Measurements from ENCODE around the gene SULT4A1.
"Not testable (repeated sequence)": the region's sequence is repeated elsewhere in the genome, so short reads cannot be mapped to it uniquely, and the experiment has no call there.

The SULT4A1 gene, protein sequence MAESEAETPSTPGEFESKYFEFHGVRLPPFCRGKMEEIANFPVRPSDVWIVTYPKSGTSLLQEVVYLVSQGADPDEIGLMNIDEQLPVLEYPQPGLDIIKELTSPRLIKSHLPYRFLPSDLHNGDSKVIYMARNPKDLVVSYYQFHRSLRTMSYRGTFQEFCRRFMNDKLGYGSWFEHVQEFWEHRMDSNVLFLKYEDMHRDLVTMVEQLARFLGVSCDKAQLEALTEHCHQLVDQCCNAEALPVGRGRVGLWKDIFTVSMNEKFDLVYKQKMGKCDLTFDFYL

GRCh38 chr22:43862074-43862881 is at the start of gene SULT4A1:
Gene SULT4A1, minus strand, starts transcription at chr22:43862513. Its CDS starts 131 bp downstream, at chr22:43862382.
- in situ Hi-C loops (cut with MboI; ENCODE audit: low sequenced_read_pairs): no loop called here

DNA sequence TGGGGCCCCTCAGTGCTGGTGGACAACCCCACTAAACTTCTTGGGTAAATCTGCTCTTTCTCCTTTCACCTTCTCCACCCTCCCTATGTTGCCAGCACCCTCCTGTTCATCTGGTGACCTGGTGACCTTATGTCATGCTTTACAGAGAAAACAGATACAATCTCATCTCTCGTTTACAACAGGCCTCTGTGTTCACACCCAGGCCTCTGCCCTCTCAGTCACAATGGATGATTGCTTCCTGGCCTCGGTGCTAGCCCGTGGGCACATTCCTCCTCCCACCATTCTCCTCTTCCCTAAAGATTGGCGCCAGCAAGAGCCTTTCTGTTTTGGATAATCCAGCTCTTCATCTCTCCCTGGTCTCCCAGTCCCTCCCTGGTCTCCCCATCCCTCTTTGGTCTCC is 49.0 kb upstream of the SULT4A1 start:
- in situ Hi-C loops (cut with MboI; ENCODE audit: low sequenced_read_pairs): no loop called here

DNA sequence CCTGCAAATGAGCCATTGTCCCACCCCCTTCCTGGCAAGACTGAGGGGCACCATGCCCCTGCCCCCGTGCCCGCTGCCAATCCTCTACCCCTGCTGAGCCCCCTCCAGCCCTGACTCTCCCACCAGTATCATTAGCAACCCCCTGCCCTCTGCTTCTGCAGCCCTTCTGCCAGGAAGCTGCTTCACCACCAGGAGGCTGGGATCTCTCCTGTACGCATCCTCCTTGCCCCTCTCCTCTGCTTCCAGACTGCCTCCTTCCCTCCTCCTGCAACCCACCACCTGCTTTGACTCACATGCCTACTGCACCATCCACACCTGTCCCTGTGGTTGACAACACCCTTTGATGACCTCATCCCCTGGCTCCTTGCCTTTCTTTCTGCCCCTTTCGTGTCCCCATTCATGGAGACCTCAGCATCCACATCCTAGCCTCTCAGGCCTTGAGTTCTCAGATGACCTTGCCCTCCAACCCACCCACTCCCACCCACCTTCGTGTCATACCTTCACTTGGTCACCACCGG is 47.9 kb upstream of the SULT4A1 start:
- in situ Hi-C loops (cut with MboI; ENCODE audit: low sequenced_read_pairs): no loop called here

GRCh38 chr22:43909708-43910107 is 47.4 kb upstream of the SULT4A1 start:
- in situ Hi-C loops (cut with MboI; ENCODE audit: low sequenced_read_pairs): no loop called here

GRCh38 chr22:43905681-43906080 is 43.4 kb upstream of the SULT4A1 start:
- in situ Hi-C loops (cut with MboI; ENCODE audit: low sequenced_read_pairs): no loop called here

GRCh38 chr22:43904412-43904811 is 42.1 kb upstream of the SULT4A1 start:
- in situ Hi-C loops (cut with MboI; ENCODE audit: low sequenced_read_pairs): not testable (repeated sequence)

GRCh38 chr22:43903033-43903432 is 40.7 kb upstream of the SULT4A1 start:
- in situ Hi-C loops (cut with MboI; ENCODE audit: low sequenced_read_pairs): not testable (repeated sequence)

DNA sequence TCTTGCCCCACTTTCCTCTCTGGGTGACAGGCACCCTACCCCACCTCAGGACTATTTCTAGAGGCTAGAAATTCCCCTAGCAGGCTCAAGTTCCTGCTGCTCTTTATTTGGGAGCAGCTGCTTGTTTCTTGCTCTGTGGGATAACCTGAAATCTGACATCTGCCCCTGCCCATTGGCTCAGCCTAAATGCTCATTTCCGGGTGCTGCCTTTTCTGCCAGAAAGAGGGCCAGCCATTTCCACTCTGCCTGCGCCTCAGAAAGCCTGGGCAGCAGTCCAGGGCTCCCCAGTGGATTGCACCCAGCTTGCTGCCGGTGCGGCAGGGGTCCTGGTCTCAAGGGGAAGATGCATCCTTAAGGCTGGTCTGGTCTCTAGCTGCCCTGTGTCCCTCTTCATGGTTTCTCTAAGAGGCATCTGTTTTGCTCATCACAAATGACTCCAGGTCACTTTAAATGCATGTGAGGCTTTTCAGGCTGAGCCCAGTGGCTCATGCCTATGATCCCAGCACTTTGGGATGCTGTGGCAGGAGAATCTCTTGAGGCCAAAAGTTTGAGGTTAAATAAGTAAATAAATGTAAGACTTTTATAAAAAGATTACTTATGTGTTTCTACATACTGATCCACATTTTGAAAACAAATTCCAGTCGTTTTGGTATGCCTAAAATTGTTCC is 39.8 kb upstream of the SULT4A1 start:
- in situ Hi-C loops (cut with MboI; ENCODE audit: low sequenced_read_pairs): no loop called here

GRCh38 chr22:43900206-43900605 is 37.9 kb upstream of the SULT4A1 start:
- in situ Hi-C loops (cut with MboI; ENCODE audit: low sequenced_read_pairs): no loop called here

DNA sequence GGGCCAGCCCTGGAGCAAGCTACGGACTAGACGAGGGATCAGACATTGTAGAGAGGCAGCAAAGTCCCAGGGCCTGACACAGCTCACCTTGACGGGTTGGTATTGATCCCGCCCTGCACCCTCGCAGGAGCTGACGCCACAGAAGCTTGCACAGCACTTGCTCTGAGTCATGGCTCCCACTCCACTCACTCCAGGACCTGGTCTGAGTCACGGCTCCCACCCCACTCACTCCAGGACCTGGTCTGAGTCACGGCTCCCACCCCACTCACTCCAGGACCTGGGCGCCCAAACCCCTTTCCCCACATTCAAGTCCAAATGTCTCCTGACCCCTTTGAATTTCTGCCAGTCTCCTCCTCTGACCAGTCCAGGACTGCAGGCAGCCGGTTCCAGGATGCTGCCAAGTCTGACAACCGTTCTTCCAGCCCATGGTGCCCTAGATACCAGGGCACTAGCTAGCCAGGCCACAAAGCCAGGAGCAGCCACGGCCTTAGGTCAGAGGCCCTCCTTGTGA is 35.5 kb upstream of the SULT4A1 start:
- in situ Hi-C loops (cut with MboI; ENCODE audit: low sequenced_read_pairs): no loop called here

GRCh38 chr22:43895986-43896645 is 33.8 kb upstream of the SULT4A1 start:
- in situ Hi-C loops (cut with MboI; ENCODE audit: low sequenced_read_pairs): no loop called here

DNA sequence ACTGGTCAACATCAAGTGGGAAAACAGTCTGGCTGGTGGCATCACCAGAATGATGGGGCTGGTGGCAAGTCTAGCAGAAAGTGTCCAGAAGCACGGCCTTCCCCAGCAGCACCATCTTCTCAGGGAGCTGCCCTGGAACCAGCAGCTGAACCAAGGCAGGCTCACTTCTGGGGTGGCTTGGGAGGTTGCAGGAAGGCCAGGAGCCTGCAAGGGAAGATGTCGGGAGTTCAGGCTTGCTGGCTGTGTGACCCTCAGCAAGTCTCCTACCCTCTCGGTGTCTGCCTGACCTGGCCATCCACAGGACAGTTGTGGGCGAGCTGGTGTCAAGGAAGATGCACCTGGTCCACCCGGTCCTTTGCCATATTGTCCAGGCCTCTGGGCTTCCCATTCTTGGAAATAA is 31.8 kb upstream of the SULT4A1 start:
- in situ Hi-C loops (cut with MboI; ENCODE audit: low sequenced_read_pairs): no loop called here

DNA sequence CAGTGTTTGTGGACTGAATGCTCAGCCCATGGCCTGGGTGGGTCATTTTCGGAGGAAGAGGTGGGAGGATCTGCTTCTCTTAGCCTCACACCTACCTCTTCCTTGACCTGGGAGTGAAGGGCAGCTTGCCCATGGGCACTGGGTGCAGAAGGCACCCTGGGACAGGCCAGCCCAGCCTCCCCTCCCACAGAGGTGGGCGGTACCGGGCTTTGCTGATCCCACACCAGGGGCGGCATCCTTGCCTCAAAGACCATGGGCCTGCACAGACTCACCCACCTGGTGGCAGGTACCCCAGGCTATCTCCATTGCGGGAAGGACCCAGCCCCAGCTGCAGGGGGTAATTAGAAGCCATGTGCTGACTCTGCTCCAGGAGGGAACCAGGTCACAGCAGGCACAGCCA is 31.0 kb upstream of the SULT4A1 start:
- in situ Hi-C loops (cut with MboI; ENCODE audit: low sequenced_read_pairs): no loop called here

DNA sequence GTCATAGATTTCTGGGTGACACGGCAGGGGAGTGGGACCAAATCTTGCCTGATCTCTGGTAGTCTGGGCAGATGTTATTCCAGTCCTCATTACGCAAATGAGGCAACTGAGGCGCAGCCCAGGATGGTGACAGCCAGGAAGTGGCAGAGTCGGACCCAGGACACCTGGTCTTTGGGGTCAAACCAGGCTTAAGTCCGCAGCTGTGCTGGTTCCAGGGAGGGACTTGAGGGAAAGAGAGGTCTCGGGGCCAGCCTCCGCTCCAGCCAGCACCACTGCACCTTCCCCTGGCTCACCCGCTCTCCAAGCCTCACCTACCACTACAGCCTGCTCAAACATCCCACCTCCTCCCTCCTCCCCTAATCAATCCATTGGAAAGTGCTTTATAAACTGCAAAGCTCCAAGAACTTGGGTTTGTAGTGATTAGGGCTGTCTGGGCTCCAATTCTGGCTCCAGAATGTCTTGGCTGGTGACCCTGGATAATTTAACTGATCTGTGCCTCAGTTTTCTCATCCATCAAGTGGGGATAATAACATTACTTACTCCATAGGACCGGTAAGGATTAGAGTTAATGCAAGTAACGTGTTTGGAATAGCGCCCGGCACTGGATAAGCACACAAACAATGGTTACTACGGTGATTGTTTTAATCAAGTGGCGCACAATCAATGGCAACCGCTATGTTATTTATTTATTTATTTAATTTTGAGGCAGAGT is 30.0 kb upstream of the SULT4A1 start:
- in situ Hi-C loops (cut with MboI; ENCODE audit: low sequenced_read_pairs): no loop called here

DNA sequence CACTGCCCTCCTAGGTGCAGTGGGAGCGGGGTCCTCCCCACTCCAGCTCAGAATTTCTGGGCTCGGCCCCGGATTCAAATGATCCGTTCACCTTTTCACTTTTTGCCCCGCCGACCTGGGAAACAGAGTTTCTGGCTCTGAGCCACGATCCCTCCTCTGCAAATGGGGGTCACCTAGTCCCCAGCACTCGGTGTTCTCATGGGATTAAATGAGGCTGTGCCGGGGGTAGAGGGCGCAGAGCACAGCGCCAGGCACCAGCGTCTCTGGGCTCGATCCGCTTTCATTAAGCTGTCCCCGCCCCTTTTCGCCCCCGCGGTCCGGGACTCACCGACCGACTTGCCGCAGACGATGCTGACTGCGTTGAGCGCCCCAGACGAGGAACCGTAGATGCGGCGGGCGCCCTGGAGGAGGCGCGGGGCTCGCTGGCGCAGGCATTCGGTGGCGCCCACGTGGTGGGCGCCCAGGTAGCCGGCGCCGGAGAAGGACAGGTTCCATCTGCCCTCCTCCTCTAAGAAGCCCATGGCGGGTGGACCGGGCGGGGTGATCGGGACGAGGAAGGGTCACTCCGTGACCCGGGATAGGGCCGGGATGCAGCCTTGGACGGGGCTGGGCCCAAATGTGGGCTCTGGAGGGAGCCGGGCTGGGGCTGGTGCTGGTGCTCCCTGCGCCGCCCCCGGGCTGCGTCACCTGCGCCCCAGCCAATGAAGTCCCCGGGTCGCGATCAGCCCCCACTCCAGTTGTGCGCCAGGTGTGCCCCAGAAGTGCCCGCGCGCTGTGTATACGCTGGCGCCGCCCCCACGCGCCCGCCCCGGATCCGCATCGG is 29.3 kb upstream of the SULT4A1 start, which contains the start of gene PNPLA5:
TSS of gene PNPLA5 (minus strand) at position 654 of the 823 bp plus-strand sequence. CDS start at position 521, 133 bp downstream.
- in situ Hi-C loops (cut with MboI; ENCODE audit: low sequenced_read_pairs): no loop called here

- in situ Hi-C loops (cut with MboI; ENCODE audit: low sequenced_read_pairs): no loop called here
Observed at GRCh38 chr22:43890901-43891331, 28.6 kb upstream of the SULT4A1 start.

- in situ Hi-C loops (cut with MboI; ENCODE audit: low sequenced_read_pairs): no loop called here
Observed at GRCh38 chr22:43889860-43890253, 27.5 kb upstream of the SULT4A1 start.

DNA sequence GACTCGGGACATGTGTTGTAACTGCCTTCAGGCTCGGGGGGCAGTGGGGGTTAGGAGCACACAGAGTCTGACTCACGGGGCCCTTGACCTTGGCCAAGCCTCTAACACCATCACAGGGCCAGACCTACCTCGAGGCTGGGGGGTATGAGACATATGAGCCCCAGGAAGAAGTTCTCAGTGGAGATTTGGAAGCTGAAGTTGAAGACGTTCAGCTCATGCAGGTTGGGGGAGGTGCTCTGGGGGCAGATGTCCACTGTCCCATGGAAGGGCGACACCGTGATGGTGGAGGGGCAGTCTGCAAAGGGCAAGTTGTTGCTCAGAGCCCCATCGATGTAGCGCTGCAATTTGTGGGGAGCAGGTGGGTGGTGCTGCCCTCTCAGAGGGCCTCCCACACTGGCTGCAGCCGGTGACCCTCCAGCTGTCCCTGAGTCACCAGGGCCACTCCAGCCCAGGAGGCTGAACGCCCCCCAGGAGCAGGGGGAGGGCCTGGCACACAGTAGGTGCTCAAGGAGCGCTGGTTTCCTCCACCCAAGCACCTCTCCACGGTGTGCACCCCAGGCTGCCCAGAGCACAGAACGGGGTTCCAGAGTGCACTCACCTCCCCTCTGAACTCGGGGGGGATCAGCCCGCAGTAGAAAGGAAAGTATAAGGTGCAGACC is 27.0 kb upstream of the SULT4A1 start:
- in situ Hi-C loops (cut with MboI; ENCODE audit: low sequenced_read_pairs): no loop called here

DNA sequence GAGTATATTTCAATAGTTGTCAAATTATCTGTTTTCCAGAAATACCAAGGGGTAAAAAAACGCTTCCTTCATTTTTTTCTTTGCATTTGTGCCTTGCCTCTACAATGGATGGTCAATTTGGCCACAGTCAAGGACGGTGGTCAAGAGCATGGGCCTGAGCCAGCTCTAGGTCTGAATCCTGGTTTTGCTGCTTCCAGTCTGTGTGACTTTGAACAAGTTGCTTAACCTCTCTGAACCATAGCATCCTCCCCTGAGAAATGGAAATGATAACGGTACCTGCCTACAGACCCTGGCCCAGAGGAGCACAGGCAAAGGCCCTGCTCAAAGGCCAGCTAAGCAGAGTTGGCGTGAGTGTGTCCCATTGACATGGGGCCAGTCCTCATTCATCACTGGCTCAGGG is 26.4 kb upstream of the SULT4A1 start:
- in situ Hi-C loops (cut with MboI; ENCODE audit: low sequenced_read_pairs): no loop called here
